Suppressor macrophage treated with lipopolysaccharide for 1 hour (primary cell): Measurements from ENCODE around the gene APBB2.

Experiments
- DNase-seq, 3 donors: peaks; one replicate each; pipeline ENCODE4 v3.0.0-alpha.2; 2020 to 2022

The APBB2 gene

GRCh38 chr4:41185614-41186592 lies 28.4 kb downstream of the APBB2 start:
- no peak for DNase-seq

- no peak for DNase-seq
Observed at GRCh38 chr4:41184009-41184408, 30.3 kb downstream of the APBB2 start.

GRCh38 chr4:41183021-41183553 lies 31.3 kb downstream of the APBB2 start:
- DNase-seq = no peak

- DNase-seq = no peak
Observed at GRCh38 chr4:41181037-41181436, 33.3 kb downstream of the APBB2 start.

- DNase-seq = no peak
Observed at GRCh38 chr4:41179498-41180195, 34.7 kb downstream of the APBB2 start.

GRCh38 chr4:41178372-41179370 lies 35.7 kb downstream of the APBB2 start:
- peak in 1 of 3 donors; percentile 14 for DNase-seq

GRCh38 chr4:41177016-41177415 lies 37.3 kb downstream of the APBB2 start:
- no peak for DNase-seq

GRCh38 chr4:41176340-41176739 lies 38.0 kb downstream of the APBB2 start:
- no peak for DNase-seq

- DNase-seq = no peak
Observed at GRCh38 chr4:41175794-41176193, 38.5 kb downstream of the APBB2 start.

- DNase-seq = no peak
Observed at GRCh38 chr4:41174444-41174843, 39.9 kb downstream of the APBB2 start.

- DNase-seq = peak; percentile 30 to 59 (median 52)
Observed at GRCh38 chr4:41172786-41173185, 41.6 kb downstream of the APBB2 start.

GRCh38 chr4:41169256-41169800 lies 45.0 kb downstream of the APBB2 start:
- no peak for DNase-seq

- DNase-seq = no peak
Observed at GRCh38 chr4:41167191-41167590, 47.2 kb downstream of the APBB2 start.

GRCh38 chr4:41164405-41164804 lies 49.9 kb downstream of the APBB2 start:
- no peak for DNase-seq

GRCh38 chr4:41161355-41161754 lies 53.0 kb downstream of the APBB2 start:
- no peak for DNase-seq

GRCh38 chr4:41160856-41161255 lies 53.5 kb downstream of the APBB2 start:
- DNase-seq = no peak

GRCh38 chr4:41160012-41160789 lies 54.1 kb downstream of the APBB2 start:
- no peak for DNase-seq

- no peak for DNase-seq
Observed at GRCh38 chr4:41158756-41159155, 55.6 kb downstream of the APBB2 start.

GRCh38 chr4:41158274-41158673 lies 56.1 kb downstream of the APBB2 start:
- no peak for DNase-seq

- DNase-seq = no peak
Observed at GRCh38 chr4:41157009-41157408, 57.3 kb downstream of the APBB2 start.

- DNase-seq = no peak
Observed at GRCh38 chr4:41156574-41156973, 57.8 kb downstream of the APBB2 start.
